ENCODE results near the gene FGD4. TPM values are rescaled to one million over a fixed set of nuclear protein-coding genes. Genes with fewer than 3 reads are reported as not detected.
"Not testable (repeated sequence)": the region's sequence is repeated elsewhere in the genome, so short reads cannot be mapped to it uniquely, and the experiment has no call there.

The FGD4 gene
- total RNA-seq, 1 donor from 2014 or later = 51.1 TPM

- H3K4me1 ChIP-seq (ENCODE audit: control insufficient read depth in 3 of 3, insufficient read depth in 3 of 3, low read length in 3 of 3) = peaks cover 10 to 43% (median 18%) of the 10 kb centered on the region in 3 donors
Observed at GRCh38 chr12:32509328-32510091, 110.2 kb downstream of the FGD4 start.

GRCh38 chr12:32511976-32512375 lies 112.6 kb downstream of the FGD4 start:
- H3K4me1 ChIP-seq (ENCODE audit: control insufficient read depth in 3 of 3, insufficient read depth in 3 of 3, low read length in 3 of 3) = peaks cover 3 to 26% (median 14%) of the 10 kb centered on the region in 3 donors
- H3K27me3 ChIP-seq (ENCODE audit: control insufficient read depth in 3 of 3, insufficient read depth in 3 of 3, low read length in 3 of 3); H3K4me3 ChIP-seq (ENCODE audit: low read length in 3 of 3); H3K9me3 ChIP-seq (ENCODE audit: control insufficient read depth in 3 of 3, low read length in 3 of 3); H3K9ac ChIP-seq (ENCODE audit: low read depth in 1 of 3, low read length in 3 of 3); H3K36me3 ChIP-seq (ENCODE audit: control insufficient read depth in 3 of 3, insufficient read depth in 3 of 3, low read length in 3 of 3); H3K27ac ChIP-seq (ENCODE audit: low read depth, low read length): not testable (repeated sequence)

More at GRCh38 chr12:32509328-32510091, 110.2 kb downstream of the FGD4 start:
- Histone ChIP-seq H3K27me3 (ENCODE audit: control insufficient read depth in 3 of 3, insufficient read depth in 3 of 3, low read length in 3 of 3) (no peaks in the 10 kb centered on the region), H3K9ac (ENCODE audit: low read depth in 1 of 3, low read length in 3 of 3) (no peak overlapping the region), H3K36me3 (ENCODE audit: control insufficient read depth in 3 of 3, insufficient read depth in 3 of 3, low read length in 3 of 3) (no peaks in the 10 kb centered on the region), H3K9me3 (ENCODE audit: control insufficient read depth in 3 of 3, low read length in 3 of 3) (no peaks in the 10 kb centered on the region), H3K4me3 (ENCODE audit: low read length in 3 of 3) (no peak overlapping the region), H3K27ac (ENCODE audit: low read depth, low read length) (no peak overlapping the region)

- Histone ChIP-seq H3K4me3 (ENCODE audit: low read length in 3 of 3) (no peak overlapping the region), H3K9ac (ENCODE audit: low read depth in 1 of 3, low read length in 3 of 3) (no peak overlapping the region), H3K27me3 (ENCODE audit: control insufficient read depth in 3 of 3, insufficient read depth in 3 of 3, low read length in 3 of 3) (no peaks in the 10 kb centered on the region), H3K4me1 (ENCODE audit: control insufficient read depth in 3 of 3, insufficient read depth in 3 of 3, low read length in 3 of 3) (peaks cover 3 to 26% (median 14%) of the 10 kb centered on the region in 3 donors), H3K36me3 (ENCODE audit: control insufficient read depth in 3 of 3, insufficient read depth in 3 of 3, low read length in 3 of 3) (no peaks in the 10 kb centered on the region), H3K9me3 (ENCODE audit: control insufficient read depth in 3 of 3, low read length in 3 of 3) (no peaks in the 10 kb centered on the region), H3K27ac (ENCODE audit: low read depth, low read length) (no peak overlapping the region)
Observed at GRCh38 chr12:32512379-32512778, 113.0 kb downstream of the FGD4 start.

- H3K9me3 ChIP-seq (ENCODE audit: control insufficient read depth in 3 of 3, low read length in 3 of 3) = no peaks in the 10 kb centered on the region
- H3K9ac ChIP-seq (ENCODE audit: low read depth in 1 of 3, low read length in 3 of 3) = no peak overlapping the region
- no peak overlapping the region for H3K27ac ChIP-seq (ENCODE audit: low read depth, low read length)
- H3K4me3 ChIP-seq (ENCODE audit: low read length in 3 of 3) = no peak overlapping the region
- H3K27me3 ChIP-seq (ENCODE audit: control insufficient read depth in 3 of 3, insufficient read depth in 3 of 3, low read length in 3 of 3) = no peaks in the 10 kb centered on the region
- no peaks in the 10 kb centered on the region for H3K36me3 ChIP-seq (ENCODE audit: control insufficient read depth in 3 of 3, insufficient read depth in 3 of 3, low read length in 3 of 3)
- peaks cover 3 to 23% (median 12%) of the 10 kb centered on the region in 3 donors for H3K4me1 ChIP-seq (ENCODE audit: control insufficient read depth in 3 of 3, insufficient read depth in 3 of 3, low read length in 3 of 3)
Observed at GRCh38 chr12:32512910-32513309, 113.6 kb downstream of the FGD4 start.

GRCh38 chr12:32515137-32515873 lies 115.9 kb downstream of the FGD4 start:
- no peak overlapping the region for H3K27ac ChIP-seq (ENCODE audit: low read depth, low read length)
- no peaks in the 10 kb centered on the region for H3K36me3 ChIP-seq (ENCODE audit: control insufficient read depth in 3 of 3, insufficient read depth in 3 of 3, low read length in 3 of 3)
- H3K4me1 ChIP-seq (ENCODE audit: control insufficient read depth in 3 of 3, insufficient read depth in 3 of 3, low read length in 3 of 3) = peaks cover 3 to 7% (median 6%) of the 10 kb centered on the region in 3 donors
- no peaks in the 10 kb centered on the region for H3K9me3 ChIP-seq (ENCODE audit: control insufficient read depth in 3 of 3, low read length in 3 of 3)
- no peaks in the 10 kb centered on the region for H3K27me3 ChIP-seq (ENCODE audit: control insufficient read depth in 3 of 3, insufficient read depth in 3 of 3, low read length in 3 of 3)
- H3K4me3 ChIP-seq (ENCODE audit: low read length in 3 of 3) = no peak overlapping the region
- no peak overlapping the region for H3K9ac ChIP-seq (ENCODE audit: low read depth in 1 of 3, low read length in 3 of 3)

- Histone ChIP-seq H3K36me3 (ENCODE audit: control insufficient read depth in 3 of 3, insufficient read depth in 3 of 3, low read length in 3 of 3) (no peaks in the 10 kb centered on the region), H3K4me1 (ENCODE audit: control insufficient read depth in 3 of 3, insufficient read depth in 3 of 3, low read length in 3 of 3) (peaks cover under 1 to 8% (median 7%) of the 10 kb centered on the region in 3 donors), H3K27me3 (ENCODE audit: control insufficient read depth in 3 of 3, insufficient read depth in 3 of 3, low read length in 3 of 3) (no peaks in the 10 kb centered on the region), H3K9ac (ENCODE audit: low read depth in 1 of 3, low read length in 3 of 3) (no peak overlapping the region), H3K9me3 (ENCODE audit: control insufficient read depth in 3 of 3, low read length in 3 of 3) (no peaks in the 10 kb centered on the region), H3K27ac (ENCODE audit: low read depth, low read length) (no peak overlapping the region), H3K4me3 (ENCODE audit: low read length in 3 of 3) (no peak overlapping the region)
Observed at GRCh38 chr12:32516230-32516629, 116.9 kb downstream of the FGD4 start.

GRCh38 chr12:32517966-32518365 lies 118.6 kb downstream of the FGD4 start:
- Histone ChIP-seq H3K27ac (ENCODE audit: low read depth, low read length) (no peak overlapping the region), H3K4me3 (ENCODE audit: low read length in 3 of 3) (no peak overlapping the region), H3K9me3 (ENCODE audit: control insufficient read depth in 3 of 3, low read length in 3 of 3) (no peaks in the 10 kb centered on the region), H3K36me3 (ENCODE audit: control insufficient read depth in 3 of 3, insufficient read depth in 3 of 3, low read length in 3 of 3) (no peaks in the 10 kb centered on the region), H3K4me1 (ENCODE audit: control insufficient read depth in 3 of 3, insufficient read depth in 3 of 3, low read length in 3 of 3) (peaks cover 11 to 21% (median 13%) of the 10 kb centered on the region in 3 donors), H3K27me3 (ENCODE audit: control insufficient read depth in 3 of 3, insufficient read depth in 3 of 3, low read length in 3 of 3) (no peaks in the 10 kb centered on the region), H3K9ac (ENCODE audit: low read depth in 1 of 3, low read length in 3 of 3) (no peak overlapping the region)

- no peaks in the 10 kb centered on the region for H3K9me3 ChIP-seq (ENCODE audit: control insufficient read depth in 3 of 3, low read length in 3 of 3)
Observed at GRCh38 chr12:32519047-32519446, 119.7 kb downstream of the FGD4 start.

GRCh38 chr12:32522331-32523221 lies 123.2 kb downstream of the FGD4 start:
- peaks cover 11 to 15% (median 11%) of the 10 kb centered on the region in 3 donors for H3K4me1 ChIP-seq (ENCODE audit: control insufficient read depth in 3 of 3, insufficient read depth in 3 of 3, low read length in 3 of 3)
- peak overlapping the region in 2 of 3 donors; percentile 15 to 49 for H3K4me3 ChIP-seq (ENCODE audit: low read length in 3 of 3)
- H3K9me3 ChIP-seq (ENCODE audit: control insufficient read depth in 3 of 3, low read length in 3 of 3) = no peaks in the 10 kb centered on the region
- H3K27ac ChIP-seq (ENCODE audit: low read depth, low read length) = peak overlapping the region; percentile 37
- no peaks in the 10 kb centered on the region for H3K36me3 ChIP-seq (ENCODE audit: control insufficient read depth in 3 of 3, insufficient read depth in 3 of 3, low read length in 3 of 3)
- H3K9ac ChIP-seq (ENCODE audit: low read depth in 1 of 3, low read length in 3 of 3) = peak overlapping the region; percentile 16 to 24 (median 19)
- no peaks in the 10 kb centered on the region for H3K27me3 ChIP-seq (ENCODE audit: control insufficient read depth in 3 of 3, insufficient read depth in 3 of 3, low read length in 3 of 3)

More at GRCh38 chr12:32519047-32519446, 119.7 kb downstream of the FGD4 start:
- Histone ChIP-seq H3K27ac (ENCODE audit: low read depth, low read length) (no peak overlapping the region), H3K9ac (ENCODE audit: low read depth in 1 of 3, low read length in 3 of 3) (no peak overlapping the region), H3K27me3 (ENCODE audit: control insufficient read depth in 3 of 3, insufficient read depth in 3 of 3, low read length in 3 of 3) (no peaks in the 10 kb centered on the region), H3K4me3 (ENCODE audit: low read length in 3 of 3) (no peak overlapping the region), H3K4me1 (ENCODE audit: control insufficient read depth in 3 of 3, insufficient read depth in 3 of 3, low read length in 3 of 3) (peaks cover 11 to 21% (median 11%) of the 10 kb centered on the region in 3 donors), H3K36me3 (ENCODE audit: control insufficient read depth in 3 of 3, insufficient read depth in 3 of 3, low read length in 3 of 3) (no peaks in the 10 kb centered on the region)

All from skeletal muscle tissue (tissue), 4 donors.